ENCODE measurements around the gene SAMD4A.

Gene SAMD4A

DNA sequence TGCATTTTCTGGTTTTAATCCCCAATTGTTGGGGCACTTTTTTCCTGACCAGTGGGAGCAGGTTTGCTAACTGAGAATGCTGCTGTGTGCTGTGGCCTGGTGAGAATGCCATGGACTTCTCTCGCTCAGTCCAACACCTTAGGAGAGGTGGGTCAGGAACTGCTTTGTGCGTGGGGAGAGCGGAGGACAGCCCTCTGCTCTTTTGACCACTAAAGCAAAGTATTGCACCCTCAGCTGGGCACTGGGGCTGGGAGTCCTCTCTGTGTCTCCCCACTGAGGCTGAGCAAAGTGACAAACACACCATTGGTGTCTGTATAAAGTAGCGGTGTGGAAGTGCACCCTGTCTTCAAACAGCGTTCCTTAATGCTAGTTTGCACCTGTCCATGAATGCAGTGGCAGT lies 136.2 kb downstream of the SAMD4A start:
- no peak for DNase-seq (ENCODE audit: low read depth in 2 of 2)

DNA sequence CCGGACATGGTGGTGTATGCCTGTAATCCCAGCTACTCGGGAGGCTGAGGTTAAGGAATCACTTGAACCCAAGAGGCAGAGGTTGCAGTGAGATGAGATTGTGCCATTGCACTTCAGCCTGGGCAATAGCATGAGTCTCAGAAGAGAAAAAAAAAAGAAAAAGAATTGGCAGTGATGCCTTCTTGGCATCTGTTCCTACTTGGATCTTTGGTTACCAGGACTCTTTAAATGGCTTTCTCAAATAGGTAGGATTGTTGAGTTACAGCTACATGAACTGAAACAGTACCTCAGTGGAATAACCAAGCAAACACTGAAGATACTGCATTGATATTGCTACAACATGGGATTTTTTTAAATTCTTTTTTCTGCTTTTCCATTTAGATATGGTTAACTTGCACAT lies 136.8 kb downstream of the SAMD4A start:
- no peak for DNase-seq (ENCODE audit: low read depth in 2 of 2)

DNA sequence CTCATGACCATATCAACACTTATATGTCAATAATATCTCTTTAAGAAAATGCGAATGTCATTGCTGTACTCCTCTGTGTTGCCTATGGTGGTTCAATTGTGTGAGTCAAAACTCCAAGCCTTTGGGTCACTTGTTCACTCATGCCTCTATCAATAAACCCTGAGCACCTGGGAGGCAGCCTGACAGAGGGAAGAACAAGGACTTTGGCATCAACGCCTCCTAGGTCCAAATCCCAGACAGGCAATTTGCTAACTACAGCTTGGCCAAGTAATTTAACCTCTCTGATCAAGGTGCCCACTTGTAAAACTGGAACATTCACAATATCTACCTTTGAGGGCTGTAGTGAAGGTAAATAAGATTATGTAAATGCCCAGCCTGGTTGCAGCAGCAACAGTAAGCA lies 137.8 kb downstream of the SAMD4A start:
- DNase-seq (ENCODE audit: low read depth in 2 of 2), result no peak

DNA sequence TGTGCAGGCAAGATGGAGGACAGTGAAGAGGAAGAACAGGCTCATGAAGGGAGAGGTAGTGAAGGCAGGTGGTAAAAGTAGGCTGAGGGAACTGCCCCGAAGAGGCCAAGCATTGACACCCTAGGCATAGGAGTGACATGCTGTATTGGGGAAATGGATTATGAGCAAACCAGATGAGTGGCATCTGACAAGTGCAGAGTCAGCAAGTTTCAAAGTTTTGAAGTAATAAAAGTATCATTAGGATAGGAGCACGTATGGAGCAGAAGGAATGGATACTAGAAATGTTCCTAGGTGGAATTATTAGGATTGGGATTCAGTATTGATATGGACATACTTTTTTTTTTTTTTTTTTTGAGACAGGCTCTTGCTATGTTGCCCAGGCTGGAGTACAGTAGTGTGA lies 139.8 kb downstream of the SAMD4A start:
- no peak for DNase-seq (ENCODE audit: low read depth in 2 of 2)

DNA sequence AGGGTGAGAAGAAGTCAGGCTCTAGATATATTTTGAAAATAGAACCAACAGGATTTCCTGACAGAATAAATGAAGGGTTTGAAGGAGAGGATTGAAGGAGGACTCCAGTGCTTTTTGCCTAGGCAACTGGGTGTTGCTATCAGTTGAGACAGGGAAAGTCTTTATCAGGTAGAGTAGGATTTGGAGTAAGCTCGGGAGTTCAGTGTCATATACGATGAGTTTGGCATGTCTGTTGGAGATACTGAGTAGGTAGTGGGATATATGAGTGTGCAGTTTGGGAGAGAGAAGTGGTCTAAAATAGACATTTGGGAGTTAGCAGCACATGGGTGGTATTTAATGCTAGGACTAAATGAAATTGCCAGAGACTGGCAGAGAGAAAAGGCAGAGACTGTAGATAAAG lies 141.2 kb downstream of the SAMD4A start:
- DNase-seq (ENCODE audit: low read depth in 2 of 2), result no peak

DNA sequence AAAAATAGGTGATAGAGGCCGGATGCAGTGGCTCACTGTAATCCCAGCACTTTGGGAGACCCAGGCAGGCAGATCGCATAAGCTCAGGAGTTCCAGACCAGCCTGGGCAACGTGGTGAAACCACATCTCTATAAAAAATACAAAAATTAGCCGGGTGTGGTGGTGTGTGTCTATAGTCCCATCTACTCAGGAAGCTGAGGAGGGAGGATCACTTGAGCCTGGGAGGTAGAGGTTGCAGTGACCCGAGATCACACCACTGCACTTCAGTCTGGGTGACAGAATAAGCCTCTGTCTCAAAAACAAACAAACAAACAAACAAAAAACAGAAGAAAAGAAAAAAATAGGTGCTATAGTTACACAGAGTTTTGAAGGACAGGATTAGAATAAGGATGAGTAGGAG lies 142.1 kb downstream of the SAMD4A start:
- no peak for DNase-seq (ENCODE audit: low read depth in 2 of 2)

DNA sequence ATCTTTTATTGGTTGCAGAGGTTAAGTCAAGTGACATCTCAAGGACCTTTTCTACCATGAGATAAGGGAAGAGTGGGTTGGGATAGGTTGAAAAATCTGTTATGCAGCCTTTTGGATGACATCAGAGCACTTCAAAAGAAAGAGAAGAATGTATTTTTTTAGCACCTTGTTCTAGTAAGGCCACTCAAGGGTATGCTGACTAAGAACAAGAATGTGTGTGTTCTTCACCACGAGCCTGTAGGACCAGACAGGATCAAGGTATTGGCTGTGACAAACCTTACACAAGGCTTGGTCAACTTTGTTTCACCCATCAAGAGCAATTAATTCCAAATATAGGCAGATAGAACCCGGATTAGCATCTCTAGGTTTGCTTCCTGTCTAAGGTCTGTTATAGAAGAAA lies 142.5 kb downstream of the SAMD4A start:
- no peak for DNase-seq (ENCODE audit: low read depth in 2 of 2)

DNA sequence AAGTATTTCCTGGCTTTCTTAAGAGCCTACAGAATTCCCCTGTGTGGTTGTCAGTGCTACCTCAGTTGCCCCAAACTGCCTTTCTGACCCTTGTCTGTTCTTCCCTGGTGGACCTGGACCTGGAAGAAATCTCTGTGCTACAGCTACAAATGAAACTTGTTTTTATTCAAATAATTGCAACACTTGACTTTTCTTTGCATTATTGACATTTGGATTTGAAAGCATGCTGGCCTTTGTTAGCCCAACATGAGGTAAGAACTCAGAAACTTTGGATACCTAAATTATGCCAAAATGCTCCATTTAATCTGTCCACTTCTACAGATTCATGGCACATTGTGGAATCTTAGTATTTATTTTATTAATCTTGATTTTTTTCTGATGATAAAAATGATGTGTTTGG lies 142.9 kb downstream of the SAMD4A start:
- no peak for DNase-seq (ENCODE audit: low read depth in 2 of 2)

DNA sequence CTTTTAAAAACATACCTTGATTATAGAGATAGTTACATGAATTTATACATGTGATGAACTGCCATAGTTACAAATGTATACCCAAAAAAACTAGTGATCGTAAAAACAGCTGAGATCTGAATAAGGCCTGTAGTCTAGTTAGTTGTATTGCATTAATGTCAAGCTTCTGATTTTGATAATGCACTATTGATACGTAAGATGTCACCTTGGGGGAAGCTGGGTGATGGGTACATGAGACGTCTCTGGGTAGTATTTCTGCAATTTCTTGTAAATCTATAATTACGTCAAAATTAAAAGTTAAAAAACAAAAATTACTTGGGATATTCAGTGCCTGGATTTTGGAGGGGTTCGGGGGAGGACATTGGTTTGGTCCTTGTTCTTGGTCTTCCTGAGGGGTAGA lies 144.4 kb downstream of the SAMD4A start:
- no peak for DNase-seq (ENCODE audit: low read depth in 2 of 2)

DNA sequence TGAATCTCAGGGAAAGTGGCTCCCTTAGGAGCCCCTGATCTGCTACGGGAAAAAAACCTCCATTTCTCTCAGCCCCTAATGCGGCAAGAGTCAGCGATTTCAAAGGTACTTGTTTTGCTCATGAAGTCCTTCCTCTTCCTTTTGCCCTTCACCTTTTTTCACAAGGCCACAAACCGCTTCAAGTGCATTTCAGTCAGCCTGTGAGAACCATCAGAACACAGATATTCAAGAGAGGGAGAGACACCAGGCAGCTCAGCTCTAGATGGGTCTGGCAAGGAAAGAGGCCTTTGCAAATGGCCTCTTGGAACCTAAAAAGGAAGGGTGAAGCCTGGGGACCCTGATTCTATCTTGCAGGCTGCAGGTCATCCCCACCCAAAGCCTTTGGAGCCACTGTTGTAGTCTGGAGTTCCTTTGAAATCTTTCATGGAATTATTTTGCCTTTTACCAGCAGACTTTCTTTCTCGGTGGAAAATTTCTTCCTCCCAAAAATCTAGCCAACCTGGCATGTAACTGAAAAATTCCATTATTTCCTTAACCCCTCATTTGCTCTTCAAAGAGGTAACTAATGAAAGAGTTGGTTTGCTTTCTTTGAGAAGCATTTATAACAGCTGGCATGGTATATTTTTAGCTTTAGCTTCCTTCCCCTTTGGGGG lies 145.0 kb downstream of the SAMD4A start:
- no peak for DNase-seq (ENCODE audit: low read depth in 2 of 2)

DNA sequence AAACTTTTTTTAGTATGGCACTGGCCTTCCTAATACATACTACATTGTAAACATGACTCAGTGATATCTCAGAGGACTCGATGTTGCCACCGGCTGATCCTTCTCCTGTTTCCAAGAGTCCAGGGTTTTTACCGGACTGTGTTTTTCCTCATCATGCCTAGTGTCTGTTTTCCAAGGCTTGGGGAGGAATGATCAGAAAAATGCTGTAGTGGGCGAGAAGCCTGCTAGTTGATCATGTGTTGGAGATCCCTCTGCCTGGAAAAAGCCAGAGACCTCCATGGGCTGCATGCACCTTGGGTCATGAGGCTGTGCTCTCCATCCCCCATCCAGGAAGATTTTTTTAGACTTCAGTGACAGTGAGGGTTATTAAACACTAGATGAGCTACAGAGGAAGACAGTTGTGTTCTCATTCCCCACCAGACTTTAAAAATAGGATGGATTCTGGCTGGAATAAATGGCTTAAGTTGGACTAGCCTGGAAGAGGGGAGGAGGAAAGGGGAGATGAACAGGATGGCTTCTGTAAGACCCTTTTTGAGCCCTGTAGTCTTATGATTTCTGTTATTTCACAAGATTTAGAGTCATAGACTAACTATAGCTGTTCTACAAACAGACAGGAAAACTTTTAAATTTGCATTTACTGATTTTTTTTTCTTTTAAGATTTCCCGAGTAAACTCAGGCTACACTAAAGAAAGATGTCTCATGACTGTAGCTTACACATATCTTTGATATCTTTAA lies 145.7 kb downstream of the SAMD4A start:
- DNase-seq (ENCODE audit: low read depth in 2 of 2), result no peak

DNA sequence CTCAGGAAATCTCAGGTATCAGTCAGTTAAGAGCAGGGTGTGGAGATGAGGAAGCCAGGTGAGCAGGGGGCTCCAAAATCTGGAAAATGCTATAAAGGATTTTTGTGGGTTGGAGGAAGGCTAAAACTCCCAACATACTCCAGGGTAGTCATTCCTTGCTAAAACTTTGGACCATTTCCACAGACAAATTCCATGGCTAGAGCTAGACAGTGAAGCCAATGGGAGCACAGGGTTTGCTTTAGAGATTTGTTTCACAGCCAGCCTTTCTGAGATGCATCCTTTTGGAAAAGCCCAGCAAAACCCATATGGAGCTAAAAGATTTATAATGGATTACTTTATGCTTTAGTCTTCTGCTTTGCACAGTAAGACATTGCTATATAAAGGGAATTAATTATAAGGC lies 146.5 kb downstream of the SAMD4A start:
- no peak for DNase-seq (ENCODE audit: low read depth in 2 of 2)

DNA sequence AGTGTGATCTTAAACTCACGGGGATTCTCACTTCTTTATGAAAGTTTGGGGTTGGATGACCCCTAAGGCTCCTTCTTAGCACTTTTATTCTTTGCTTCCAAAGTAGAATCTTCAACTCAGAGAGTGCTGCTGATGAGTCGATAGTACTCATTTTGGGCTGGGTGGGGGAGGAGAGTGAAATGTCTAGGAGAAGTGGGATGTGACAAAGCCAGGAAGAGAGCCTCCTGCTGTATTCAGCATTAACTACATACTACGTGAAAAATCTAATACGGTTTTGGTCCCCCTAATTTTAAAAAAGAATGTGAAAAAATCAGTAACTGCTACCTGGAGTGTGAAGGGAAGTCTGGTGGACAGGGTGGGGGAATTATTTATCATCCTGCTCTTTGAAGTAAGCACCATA lies 148.3 kb downstream of the SAMD4A start:
- DNase-seq (ENCODE audit: low read depth in 2 of 2), result no peak

DNA sequence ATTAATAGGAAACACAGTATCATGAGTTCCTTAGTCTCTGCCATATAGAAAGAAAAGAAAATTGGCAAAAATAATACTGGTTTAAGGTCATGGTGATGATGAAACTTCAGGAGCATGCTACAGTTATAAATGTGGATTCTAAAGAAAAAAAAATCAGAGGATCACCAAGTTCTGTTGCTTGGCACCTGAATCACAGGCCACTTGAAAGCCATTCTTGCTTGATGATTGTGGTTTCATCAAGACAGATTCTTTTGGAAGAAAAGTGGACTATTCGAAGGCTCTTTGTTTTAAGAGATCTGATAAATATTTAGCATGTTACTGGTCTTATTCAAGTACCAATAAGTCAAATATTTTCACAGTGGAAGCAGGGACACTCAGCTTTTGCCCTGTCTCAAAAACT lies 148.9 kb downstream of the SAMD4A start:
- DNase-seq (ENCODE audit: low read depth in 2 of 2), result no peak

DNA sequence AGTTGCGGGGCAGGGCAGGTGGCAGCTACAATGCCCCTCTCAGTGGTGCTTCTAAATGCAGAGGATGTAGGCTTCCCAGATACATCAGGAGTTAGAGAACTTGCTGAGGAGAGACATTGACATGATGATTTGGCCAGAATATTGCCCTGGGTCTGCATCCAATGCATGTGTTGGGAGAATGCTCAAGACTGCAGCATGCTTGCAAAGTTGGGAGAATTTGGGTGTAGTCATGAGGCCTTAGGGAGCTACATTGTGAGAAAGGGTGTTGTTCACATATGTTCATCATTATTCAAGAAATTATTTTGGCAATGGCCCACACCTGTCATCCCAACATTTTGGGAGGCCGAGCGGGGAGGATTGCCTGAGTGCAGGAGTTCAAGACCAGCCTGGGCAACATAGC lies 149.9 kb downstream of the SAMD4A start:
- DNase-seq (ENCODE audit: low read depth in 2 of 2), result no peak

DNA sequence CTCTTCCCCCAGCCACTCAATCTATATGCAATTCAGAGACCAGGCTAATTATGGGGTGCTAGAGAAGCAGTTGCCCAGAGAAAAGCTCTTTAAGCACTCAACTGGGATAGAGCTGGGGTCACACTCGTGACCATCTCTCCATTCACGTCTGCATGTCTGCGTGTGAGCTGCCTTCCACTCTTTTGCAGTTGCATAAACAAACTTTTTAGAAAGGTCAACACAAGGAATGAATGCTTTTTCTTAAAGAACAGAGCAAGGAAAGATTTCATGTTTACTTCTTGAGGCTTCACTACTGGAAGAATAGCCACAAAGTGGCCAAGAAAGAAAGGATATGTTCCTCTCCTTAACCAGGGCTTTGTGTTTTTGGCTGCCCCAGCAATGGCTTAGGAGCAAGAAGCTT lies 151.1 kb downstream of the SAMD4A start:
- DNase-seq (ENCODE audit: low read depth in 2 of 2), result no peak

DNA sequence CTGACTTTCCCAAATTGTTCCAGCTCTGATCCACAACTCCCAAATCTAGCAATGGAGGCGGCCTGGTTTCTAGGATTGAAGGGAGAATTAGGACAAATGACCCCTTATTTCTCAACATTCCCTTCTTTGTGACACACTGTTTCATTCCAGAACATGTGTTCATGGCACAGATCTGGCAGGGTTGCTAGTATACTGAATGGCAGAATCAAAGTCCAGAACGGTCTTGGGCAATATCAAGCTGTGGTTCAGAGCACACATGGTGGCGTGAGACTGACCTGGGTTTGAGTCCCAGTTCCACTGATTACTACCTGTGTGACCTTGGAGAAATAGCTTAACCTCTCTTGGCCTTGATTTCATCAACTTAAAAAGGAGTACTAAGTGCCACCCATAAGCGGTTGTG lies 152.5 kb downstream of the SAMD4A start:
- DNase-seq (ENCODE audit: low read depth in 2 of 2), result no peak

DNA sequence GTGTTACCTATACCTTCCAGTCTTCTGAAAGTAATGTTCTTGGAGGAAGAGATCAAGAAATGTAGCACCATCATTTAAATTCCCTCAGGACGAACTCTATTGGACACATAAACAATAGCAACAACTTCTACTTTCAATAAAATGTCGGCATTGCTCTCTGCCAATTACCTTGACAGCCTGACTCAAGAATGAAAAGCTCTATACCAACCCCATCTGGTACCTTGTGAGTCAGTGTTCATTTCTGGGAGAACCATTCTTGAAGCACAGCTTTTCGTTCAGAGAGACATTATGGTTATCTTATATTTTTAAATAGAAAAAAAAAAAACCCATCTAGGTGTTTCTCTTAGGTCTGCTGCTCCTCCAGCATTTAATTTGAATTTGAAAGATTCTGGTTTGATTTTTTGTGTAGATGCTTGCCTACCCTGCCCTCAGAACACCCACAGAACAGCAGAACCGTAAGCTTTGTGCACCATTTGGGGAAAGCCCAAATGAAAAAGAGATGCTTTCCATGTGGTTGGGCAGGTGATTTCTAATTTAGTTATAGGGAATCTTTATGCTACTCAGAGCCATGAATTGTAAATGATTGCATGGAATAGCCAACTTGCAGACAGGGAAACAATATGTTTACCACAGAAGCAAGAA lies 156.0 kb downstream of the SAMD4A start:
- DNase-seq (ENCODE audit: low read depth in 2 of 2), result no peak

DNA sequence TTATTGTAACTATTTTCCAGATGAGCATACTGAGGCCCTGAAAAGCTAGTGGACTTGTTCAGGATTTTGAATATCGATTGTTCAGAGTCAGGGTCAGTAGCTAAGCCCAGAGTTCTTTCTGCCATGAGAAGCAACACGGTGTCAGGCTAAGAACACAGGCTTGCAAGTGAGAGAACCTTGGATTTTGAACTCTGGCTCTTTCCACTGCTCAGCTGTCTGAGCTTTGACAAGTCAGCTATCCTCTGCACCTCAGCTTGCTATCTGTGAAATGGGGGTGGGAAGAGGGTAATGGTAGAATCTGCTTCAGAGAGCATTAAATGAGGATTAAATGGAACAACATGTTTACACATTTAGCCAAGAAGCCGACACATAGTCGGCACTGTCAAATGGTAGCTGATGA lies 157.2 kb downstream of the SAMD4A start:
- DNase-seq (ENCODE audit: low read depth in 2 of 2), result no peak

DNA sequence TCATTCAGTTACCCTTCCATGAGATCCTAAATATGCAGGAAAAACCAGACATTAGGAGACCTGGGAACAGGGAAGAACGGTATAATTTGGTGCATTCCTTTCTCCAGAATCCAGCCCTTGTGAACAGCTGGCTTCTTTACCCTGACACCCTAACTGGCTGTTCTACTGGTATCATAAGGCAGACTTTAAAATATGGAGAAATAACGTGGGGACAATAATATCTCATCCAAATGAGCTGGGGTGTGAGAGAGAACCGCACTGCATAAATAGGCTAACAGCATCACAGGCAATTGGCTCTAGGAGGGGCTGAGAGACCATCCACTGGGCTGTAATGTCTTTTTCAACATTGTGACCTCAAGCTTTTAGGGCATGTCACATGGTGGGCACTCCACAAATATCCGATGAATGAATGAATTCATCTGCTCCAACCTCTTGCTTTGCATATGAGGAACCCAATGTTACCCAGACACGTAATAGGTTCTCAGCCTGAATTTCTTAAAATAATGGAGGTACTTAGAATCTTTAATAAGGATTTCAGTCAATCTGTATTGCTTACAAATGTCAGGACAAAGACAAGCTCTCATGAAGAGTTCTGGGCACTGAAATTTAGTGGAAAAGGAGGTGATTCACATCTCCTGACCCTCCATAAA lies 157.9 kb downstream of the SAMD4A start:
- DNase-seq (ENCODE audit: low read depth in 2 of 2), result no peak

DNA sequence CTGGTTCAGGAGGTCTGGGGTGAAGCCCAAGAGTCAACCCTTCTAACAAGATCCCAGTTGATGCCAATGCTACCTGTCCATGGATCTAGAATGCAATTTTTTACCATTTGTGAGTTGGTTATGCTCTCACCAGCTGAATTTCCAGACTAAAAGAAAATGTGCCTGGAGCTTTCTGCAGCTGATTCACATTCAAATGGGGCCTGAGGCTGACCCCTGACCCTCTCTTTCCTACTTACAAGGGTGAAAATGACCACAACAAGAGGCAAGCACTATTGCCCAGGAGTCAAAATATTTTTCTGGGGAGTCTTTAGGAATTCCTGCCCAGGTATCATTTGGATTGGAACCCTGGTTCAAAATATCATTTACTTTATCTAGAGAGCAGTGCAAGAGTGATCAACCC lies 159.1 kb downstream of the SAMD4A start:
- no peak for DNase-seq (ENCODE audit: low read depth in 2 of 2)

DNA sequence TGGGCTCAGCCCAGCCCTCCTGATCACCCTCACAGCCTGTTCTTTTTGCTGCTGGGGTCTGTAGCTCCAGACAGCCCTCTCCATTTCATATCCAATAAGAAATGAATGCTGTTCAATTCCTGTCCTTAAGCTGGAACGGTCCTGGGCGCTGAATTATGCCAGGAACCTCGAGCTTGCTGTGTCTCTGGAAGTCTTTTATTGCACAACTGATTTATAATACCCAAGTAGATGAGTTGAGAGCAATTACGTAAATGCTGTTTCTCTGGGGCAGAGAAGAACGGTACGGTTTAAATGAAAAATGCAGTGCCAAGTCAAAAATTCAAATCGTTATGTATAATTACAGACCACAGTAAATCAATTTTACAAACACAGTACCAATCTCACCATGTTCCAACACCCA lies 161.0 kb downstream of the SAMD4A start:
- DNase-seq (ENCODE audit: low read depth in 2 of 2), result no peak

Measured in activated CD4-positive, alpha-beta T cell treated with anti-CD3 and anti-CD28 coated beads for 24 hours (primary cell).